NCI-H2081 (cell line): Measurements from ENCODE around the gene FAM222A.

Experiments used
- DNase-seq, 2 experiments: peaks; one replicate each; lab custom pipeline; 2025; lab: John Stamatoyannopoulos, UW

The FAM222A gene

GRCh38 chr12:109725321-109726105 lies 11.9 kb downstream of the FAM222A start:
- DNase-seq = peak in 1 of 2 experiments; percentile 55

GRCh38 chr12:109726106-109726497 lies 12.5 kb downstream of the FAM222A start:
- no peak for DNase-seq

- no peak for DNase-seq
Observed at GRCh38 chr12:109726511-109727038, 12.9 kb downstream of the FAM222A start.

GRCh38 chr12:109727039-109727723 lies 13.6 kb downstream of the FAM222A start:
- DNase-seq = no peak

GRCh38 chr12:109727746-109728726 lies 14.4 kb downstream of the FAM222A start:
- no peak for DNase-seq

- no peak for DNase-seq
Observed at GRCh38 chr12:109728921-109729320, 15.3 kb downstream of the FAM222A start.

GRCh38 chr12:109729371-109729781 lies 15.8 kb downstream of the FAM222A start:
- DNase-seq = peak; percentile 48 to 65

- no peak for DNase-seq
Observed at GRCh38 chr12:109729801-109730200, 16.2 kb downstream of the FAM222A start.

- no peak for DNase-seq
Observed at GRCh38 chr12:109730306-109731145, 16.9 kb downstream of the FAM222A start.

GRCh38 chr12:109731231-109731731 lies 17.7 kb downstream of the FAM222A start:
- no peak for DNase-seq

- no peak for DNase-seq
Observed at GRCh38 chr12:109731806-109732205, 18.2 kb downstream of the FAM222A start.

GRCh38 chr12:109732321-109733305 lies 19.0 kb downstream of the FAM222A start:
- no peak for DNase-seq

- peak; percentile 52 to 83 for DNase-seq
Observed at GRCh38 chr12:109734219-109735000, 20.8 kb downstream of the FAM222A start.

- DNase-seq = no peak
Observed at GRCh38 chr12:109735051-109735521, 21.5 kb downstream of the FAM222A start.

- DNase-seq = no peak
Observed at GRCh38 chr12:109735825-109736551, 22.4 kb downstream of the FAM222A start.

- no peak for DNase-seq
Observed at GRCh38 chr12:109736552-109737108, 23.0 kb downstream of the FAM222A start.

- DNase-seq = no peak
Observed at GRCh38 chr12:109737126-109737525, 23.5 kb downstream of the FAM222A start.

- no peak for DNase-seq
Observed at GRCh38 chr12:109737631-109738030, 24.0 kb downstream of the FAM222A start.
